GM19099 (cell line): Measurements from ENCODE around the gene CDS2.

Experiments used
- POLR2A ChIP-seq: IDR thresholded peaks from 3 replicates; pipeline ENCODE4 v1.6.1; 2011; ENCODE audit warnings: low read depth; ENCODE audit not compliant: insufficient read length; ENCODE audit errors: extremely low read depth

The CDS2 gene

DNA sequence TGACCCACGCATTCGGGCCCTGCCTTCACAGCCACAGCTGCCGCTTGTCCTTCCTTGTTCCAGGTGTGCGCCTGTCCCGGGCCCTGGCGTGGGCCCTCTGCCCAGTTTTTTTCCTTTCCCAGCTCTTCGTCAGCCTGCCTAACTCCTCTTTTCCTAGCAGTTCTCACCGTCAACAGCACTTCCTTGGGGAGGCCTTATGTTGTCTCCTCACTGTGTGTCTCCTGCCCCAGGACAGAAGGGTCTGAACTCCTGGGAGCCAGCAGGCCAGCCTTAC is 71.8 kb downstream of the CDS2 start:
- no peak for TF ChIP-seq POLR2A

DNA sequence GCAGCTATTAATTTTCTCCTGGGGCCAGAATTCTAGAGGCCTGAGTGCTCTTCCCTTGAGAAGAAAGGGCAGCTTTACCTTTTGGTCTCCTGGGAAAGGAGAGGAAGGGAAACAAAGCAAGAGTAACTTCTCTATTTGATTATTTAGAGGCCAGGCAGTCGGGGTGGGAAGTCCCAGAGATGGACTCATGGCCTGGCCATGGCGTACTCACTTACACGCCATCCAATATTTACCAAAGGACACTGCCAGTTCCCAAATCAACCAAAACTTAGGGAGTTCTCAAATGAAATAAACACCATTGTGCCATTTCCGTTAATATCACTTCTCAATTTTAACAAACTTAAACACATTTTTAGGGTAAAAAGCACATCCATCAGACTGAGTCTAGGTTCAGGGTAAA is 76.6 kb downstream of the CDS2 start:
- no peak for TF ChIP-seq POLR2A

DNA sequence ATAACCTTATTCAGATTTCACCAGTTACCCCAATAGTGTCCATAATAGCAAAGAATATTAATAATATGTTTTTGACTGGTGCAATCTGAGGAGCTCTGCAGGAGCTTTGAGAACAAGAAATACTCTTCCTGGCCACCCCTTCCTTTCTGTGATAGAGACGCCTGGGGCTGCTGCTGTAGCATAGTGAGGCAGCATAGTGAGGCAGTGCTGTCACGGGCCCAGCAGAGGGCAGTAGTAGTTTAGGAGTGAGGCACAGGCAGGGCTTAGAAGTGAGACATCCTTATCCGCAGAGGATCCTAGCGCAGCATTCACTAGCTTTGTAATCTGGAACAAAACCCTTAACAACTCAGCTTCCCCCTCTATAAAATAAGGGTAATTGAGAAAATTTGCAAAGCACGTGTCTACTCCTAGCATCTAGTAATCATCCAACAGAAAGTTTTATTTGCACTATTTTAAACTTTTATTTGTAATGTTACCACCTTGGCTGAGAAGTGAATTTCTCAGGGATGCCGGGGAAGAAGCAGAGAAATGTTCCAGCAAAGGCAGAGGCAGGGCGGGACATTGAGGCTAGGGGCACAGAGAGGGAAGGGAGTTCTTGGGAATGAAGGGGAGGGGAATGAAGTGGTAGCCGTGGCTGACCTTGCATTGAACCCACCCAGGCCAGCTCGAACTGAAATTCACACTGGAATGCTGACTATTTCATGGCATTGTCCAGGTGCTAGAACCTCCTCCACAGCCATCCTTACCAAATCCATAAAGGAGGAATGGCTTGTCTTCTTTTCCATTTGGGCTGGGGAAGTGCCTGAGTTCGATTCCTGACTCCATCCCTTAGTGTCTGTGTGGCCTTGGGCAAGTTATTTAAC is 78.8 kb downstream of the CDS2 start:
- no peak for TF ChIP-seq POLR2A

DNA sequence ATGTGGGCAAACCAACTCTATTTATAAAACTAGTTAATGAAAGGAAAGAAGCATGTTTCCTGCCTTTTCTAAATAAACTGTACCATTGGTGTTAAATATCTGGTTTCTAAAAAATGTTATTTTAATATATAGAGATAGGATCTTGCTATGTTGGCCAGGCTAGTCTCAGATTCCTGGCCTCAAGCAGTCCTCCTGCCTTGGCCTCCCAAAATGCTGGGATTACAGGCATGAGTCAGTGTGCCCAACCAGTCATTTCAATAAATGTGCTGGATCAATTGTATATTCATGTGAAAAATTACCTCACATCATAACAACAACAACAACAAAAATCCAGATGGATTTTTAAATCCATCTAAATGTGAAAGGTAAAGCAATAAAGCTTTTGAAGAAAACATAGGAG is 80.3 kb downstream of the CDS2 start:
- no peak for TF ChIP-seq POLR2A

DNA sequence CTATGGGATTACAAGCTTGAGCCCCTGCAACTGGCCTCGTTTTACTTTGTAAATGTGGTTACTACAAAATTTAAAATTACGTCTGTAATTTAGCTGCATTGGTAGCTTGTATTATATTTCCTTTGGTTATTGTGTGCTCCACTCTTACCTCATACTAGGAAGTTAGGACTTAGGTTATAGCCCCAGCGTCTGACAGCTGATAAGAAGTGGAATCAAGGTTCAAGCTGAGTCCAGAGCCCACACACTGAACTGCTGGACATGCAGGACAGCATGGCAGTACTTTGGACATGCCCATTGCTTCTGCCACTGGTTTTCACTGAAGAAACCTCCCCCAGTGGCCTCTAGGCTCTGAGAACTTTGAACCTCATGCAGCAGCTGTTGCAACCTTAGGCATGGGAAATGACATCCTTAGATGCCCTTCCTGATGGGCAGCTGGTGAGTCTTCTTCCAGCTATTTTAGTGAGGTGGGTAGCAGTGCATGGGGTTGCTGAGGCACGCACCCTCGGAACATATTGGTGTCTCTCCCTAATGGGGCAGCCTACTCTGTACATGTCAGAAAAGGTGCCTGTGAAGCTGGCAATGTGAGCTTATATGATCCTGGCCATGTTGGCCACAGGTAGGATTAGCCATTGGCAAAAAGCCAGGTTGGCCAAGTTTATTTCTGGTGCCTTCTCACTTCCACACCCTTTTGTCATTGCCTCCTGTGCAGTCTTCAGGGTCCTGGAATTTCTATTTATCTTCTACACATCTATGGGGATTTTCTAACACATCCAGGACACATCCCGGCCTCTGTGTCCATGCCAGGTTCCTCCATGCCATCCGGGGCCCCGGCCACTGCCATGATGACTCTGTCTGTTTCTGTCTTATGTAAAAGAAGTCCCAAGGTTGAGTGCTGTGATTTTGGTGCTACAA is 85.3 kb downstream of the CDS2 start:
- no peak for TF ChIP-seq POLR2A

DNA sequence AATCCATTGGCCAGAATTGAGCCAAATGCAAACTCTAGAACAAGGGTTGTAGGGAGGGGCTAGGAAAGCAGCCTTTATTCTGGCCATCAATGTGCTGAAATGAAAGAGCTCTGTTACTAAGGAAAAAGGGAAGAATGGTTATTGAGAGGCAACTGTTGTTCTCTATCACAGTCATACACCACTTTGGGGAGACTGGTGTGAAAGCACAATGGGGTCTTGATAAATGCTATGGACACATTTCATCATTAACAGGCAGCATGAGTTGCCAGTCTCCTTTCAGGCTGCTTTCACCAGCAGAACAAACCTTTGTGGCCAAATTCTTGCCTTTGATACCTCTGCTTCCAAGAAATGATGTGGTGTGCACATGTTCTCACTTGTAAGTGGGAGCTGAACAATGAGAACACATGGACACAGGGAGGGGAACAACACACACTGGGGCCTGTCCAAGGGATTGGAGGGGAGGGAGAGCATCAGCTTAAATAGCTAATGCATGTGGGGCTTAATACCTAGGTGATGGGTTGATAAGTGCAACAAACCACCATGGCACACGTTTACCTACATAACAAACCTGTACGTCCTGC is 86.2 kb downstream of the CDS2 start:
- TF ChIP-seq POLR2A: no peak

DNA sequence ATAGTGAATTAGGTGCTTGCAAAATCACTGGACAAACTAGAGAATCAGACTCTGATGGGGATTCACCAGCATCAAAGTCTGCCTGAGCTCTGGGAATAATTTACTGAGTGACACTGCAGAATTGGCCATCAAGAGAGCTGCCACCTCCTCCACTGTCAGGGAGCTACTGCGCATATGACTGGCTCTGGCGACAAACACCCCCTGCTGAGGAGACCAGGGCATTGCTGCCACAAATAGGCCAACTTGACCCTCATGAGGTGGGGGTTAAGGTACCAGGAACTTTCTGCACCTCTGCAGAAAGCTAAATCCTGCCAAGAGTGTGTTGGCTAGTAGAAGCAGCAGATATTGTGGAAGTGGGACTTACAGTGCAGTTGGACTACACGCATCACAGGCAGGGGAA is 88.0 kb downstream of the CDS2 start:
- TF ChIP-seq POLR2A: no peak

DNA sequence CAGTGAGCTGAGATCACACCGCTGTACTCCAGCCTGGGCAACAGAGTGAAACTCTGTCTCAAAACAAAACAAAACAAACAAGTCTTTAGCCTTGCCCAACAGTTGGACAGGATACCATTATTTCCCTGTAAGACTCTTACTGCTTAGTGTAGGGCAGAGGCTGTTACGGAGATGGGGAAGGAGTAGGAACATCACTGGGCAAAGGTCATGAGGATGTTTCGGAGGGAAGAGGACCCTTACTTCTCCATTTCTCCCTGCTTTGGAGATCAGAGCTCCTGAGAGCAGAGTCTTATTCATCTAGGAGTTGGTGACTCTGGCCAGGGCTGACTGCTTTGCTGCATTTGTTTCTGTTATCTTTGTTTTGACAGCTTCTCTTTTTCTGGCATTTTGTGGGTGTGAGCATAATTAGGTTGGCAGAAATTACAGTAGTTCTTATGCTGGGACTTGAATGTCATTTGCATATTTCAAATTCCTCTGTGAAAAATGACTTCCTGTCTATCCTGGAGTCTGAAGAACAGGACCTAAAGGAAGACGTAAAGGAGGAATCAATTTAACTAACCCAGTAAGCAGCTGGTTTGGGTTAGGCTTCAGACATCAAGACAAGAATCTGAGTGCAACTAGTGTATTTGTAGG is 89.0 kb downstream of the CDS2 start:
- no peak for TF ChIP-seq POLR2A

DNA sequence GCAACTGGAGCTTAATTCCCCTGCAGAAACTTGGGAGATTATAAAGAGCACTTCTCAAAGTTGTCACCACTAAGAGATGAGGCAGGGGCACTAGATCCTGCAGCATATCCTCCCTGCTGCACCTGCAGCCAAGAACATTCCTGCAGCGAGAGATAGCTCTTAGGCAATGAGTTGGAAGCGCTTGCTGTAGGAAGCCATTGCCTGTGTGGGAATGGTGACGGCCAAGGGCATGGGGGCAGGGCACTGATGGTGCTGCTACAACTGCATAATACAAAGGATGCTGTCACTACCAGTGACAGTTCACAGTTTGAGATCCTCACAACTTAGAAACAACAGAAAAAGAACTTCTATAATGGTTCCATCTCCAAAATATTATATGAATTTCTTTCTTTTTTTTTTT is 89.9 kb downstream of the CDS2 start:
- no peak for TF ChIP-seq POLR2A

DNA sequence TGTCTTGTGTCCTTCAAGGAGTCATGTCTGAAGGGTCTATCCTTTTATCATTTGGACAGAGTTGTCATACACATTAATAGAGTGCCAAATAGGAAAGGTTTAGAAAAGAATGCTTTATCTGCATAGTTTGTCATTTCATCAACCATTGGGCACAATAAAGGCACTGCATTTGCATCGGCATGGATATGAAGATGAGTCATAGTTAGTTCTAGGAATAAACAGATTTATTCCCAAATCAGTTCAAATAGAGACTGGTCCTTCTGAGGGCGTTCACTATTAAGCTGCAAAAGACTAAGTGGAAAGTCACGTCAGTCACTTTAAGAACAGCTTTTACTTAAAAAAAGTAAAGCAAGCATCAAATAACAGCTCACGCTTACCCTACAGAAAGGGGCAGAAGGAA is 90.8 kb downstream of the CDS2 start:
- TF ChIP-seq POLR2A: no peak

DNA sequence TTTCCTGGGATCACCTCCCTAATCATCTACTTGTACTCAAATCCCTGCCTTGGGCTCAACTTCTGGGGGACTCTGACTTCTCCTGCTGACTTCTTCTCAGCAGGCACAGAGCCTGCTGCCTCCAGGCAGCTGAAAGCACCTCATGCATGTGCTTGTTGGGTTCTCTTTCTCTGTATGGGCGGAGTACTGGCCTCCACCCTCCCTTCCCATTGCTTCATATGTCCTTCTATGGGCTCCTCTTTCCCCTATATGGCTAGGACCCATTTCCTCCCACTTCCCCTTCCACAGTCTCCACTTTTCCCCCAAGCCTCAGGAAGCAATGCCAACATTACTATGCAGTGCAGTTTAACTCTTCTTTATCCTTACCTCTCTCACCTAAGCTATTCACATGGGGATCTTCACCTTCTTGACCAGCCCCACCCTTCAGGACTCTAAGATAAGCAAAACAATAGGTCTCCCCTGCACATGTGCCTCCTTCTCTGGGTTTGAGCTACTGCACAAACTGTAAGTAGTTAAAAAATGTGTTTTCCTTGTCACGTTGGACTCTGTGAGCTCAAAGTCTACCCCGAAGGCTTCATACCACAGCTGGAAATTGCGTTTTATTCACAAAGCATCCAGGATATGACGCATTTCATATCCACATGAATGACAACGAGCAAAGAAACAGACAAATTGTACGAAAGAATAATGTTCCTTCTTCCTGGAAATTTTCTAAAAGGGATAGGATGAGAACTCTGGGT is 93.7 kb downstream of the CDS2 start:
- no peak for TF ChIP-seq POLR2A

DNA sequence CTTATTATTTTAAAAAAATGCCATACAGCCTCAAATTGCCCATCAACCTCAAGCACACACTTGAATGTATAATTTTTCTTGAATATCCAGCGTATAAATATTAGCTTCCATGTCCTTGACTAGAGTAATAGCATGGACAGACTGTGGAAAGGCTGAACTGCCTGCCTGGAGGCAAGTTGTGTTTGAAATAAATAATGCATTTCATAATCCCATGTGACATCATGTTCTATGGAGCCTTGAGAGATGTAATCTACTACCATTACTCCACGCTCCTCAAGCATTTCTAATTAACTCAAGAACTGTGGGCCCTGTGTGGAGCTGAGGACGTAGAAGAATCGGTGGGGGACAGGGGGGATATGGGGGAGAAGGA is 94.2 kb downstream of the CDS2 start:
- no peak for TF ChIP-seq POLR2A

DNA sequence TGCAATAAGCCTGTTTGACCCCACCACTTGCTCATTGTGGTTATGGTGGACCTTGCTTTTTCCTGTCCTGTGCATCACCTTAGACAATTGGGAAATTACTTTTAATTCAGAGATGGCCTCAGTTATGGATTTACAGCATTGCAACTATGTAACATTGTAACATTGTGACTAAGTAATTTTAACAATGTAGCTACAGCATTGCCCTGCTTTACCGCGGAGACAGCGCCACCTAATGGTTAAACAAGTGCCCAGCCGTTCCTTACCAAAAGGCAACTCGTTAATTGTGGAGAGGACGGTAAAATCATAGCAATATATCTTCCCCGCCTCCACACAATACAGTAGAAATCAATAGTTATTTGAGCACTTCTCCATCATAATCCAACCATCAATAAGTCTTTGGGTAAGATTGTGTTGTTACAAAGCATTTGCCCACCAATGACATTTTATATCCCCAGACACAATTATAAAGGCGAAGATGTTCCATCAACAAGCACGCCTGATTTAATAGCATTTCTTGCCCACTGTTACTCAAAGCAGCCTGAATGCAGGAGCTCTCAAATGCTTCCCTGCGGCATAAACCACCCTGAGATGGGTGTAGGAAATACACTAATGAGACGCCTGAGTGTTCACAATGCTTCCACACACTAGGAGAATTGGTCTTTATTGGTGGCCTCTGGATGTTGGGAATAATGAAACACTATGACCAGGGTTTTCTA is 96.3 kb downstream of the CDS2 start:
- TF ChIP-seq POLR2A: no peak

DNA sequence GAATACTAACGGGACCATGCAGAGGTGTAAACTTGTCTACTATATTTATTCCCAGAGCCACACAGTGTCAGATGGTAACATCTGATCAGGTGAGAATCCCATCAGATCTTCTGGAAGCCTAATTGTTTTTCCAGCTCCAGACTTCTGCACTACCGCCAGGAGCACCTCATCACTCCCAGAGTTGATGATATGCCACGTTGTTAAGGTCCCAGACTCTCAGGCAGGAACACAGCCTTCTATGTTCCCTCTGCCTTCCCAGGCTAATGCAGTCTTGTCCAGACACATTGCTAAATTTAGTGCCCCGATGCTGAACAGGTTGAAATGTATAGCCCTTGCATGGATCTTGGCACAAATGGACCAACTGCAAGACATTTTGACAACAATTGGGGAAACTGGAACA is 103.7 kb downstream of the CDS2 start:
- no peak for TF ChIP-seq POLR2A

DNA sequence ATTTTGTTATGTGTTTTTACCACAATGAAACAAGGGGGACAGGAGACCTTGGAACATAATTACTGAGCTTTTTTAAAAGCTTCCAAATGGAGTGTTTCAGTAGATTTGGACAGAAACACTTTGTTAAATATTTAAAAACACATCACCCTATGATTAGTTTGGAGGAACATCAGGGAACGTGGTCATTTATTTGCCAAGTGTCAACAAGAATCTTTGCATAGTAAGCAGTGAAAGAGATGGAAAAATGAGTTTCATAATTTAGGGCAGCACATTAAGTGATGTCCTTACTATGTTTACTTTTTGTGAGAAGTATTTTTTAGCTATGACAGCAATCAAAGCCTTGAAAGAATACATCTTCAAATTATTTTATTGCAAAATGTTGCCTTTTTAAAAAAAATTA is 107.3 kb downstream of the CDS2 start:
- TF ChIP-seq POLR2A: no peak

DNA sequence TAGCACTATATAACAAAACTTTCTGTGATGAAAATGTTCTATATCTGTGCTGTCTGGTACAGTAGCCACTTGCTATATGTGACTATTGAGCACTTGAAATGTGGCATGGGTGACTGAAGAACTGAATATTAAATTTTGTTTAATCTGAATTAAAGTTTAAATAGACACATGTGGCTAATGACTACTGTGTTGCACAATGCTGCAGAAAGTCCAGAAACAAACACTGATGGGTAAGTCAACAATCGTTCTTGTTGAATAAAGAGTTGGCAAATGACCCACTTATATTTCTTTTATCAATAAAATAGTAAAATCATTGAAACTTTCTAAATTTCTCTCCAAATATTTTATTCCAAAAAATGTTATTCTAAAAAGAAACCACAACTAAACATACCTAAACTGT is 108.2 kb downstream of the CDS2 start:
- no peak for TF ChIP-seq POLR2A
